22Rv1 (cell line): Measurements from ENCODE around the gene DENND1A.

Experiments used
- H3K27ac ChIP-seq: fragments of 450-650 bp; 2 replicates; pipeline ENCODE4 v1.5.1; 2017
- CTCF ChIP-seq: fragments of 450-650 bp; IDR thresholded peaks from 2 replicates; pipeline ENCODE4 v1.5.1; 2017; ENCODE audit warnings: mild to moderate bottlenecking
- ZFX ChIP-seq: fragments of 450-650 bp; IDR thresholded peaks from 2 replicates; pipeline ENCODE4 v1.6.1; 2017; ENCODE audit warnings: antibody characterized with exemption, borderline replicate concordance

DENND1A gene

GRCh38 chr9:123571240-123571639 lies 358.7 kb downstream of the DENND1A start:
- H3K27ac ChIP-seq: no peak overlapping the region
- TF ChIP-seq ZFX (no peak), CTCF (no peak)

- no peak for TF ChIP-seq ZFX
- no peak overlapping the region for H3K27ac ChIP-seq
Measured at GRCh38 chr9:123568691-123569688, 360.9 kb downstream of the DENND1A start.

- TF ChIP-seq CTCF: no peak
- no peak for TF ChIP-seq ZFX
- H3K27ac ChIP-seq: no peak overlapping the region
Measured at GRCh38 chr9:123567013-123567412, 362.9 kb downstream of the DENND1A start.

GRCh38 chr9:123564652-123565051 lies 365.3 kb downstream of the DENND1A start:
- H3K27ac ChIP-seq: no peak overlapping the region
- no peak for TF ChIP-seq ZFX
- no peak for TF ChIP-seq CTCF

- no peak overlapping the region for H3K27ac ChIP-seq
- TF ChIP-seq ZFX: no peak
- TF ChIP-seq CTCF: no peak
Measured at GRCh38 chr9:123562844-123563346, 367.0 kb downstream of the DENND1A start.

- no peak overlapping the region for H3K27ac ChIP-seq
- TF ChIP-seq ZFX (no peak), CTCF (no peak)
Measured at GRCh38 chr9:123561046-123561445, 368.9 kb downstream of the DENND1A start.

- H3K27ac ChIP-seq: no peak overlapping the region
Measured at GRCh38 chr9:123556464-123557435, 373.2 kb downstream of the DENND1A start.

More at GRCh38 chr9:123556464-123557435, 373.2 kb downstream of the DENND1A start:
- TF ChIP-seq ZFX (no peak), CTCF (no peak)
